ENCODE measurements around the gene RNF213.

DNA sequence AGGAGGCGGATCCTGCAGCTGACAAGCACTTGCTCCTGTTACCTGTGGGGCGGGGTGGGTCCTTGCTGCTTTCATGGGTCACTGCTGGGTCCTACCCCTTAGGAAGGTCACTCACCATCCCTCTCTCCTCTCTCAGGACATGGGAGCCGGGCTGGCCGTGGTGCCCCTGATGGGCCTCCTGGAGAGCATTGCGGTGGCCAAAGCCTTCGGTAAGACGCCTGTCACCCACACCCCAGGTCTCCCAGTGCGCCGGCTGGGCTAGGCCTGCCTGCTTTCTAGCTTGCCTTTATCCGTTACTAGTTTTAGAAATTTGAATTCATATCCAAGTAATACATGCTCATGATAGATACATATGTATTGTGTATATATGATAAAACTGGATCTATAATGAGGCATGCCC lies 23.3 kb upstream of the RNF213 start:
- TF ChIP-seq RAD21 (IDR thresholded peaks at IDR 0.05; ENCODE audit: low read length) (no peak), FOXJ3 (CRISPR knock-in tag; IDR thresholded peaks at IDR 0.05) (no peak), FOXM1 (IDR thresholded peaks at IDR 0.05; ENCODE audit: low read depth) (no peak), SIN3A (IDR thresholded peaks at IDR 0.05; ENCODE audit: borderline replicate concordance, low read depth, low read length) (no peak), ELF1 (IDR thresholded peaks at IDR 0.05) (no peak), NFIC (IDR thresholded peaks at IDR 0.05; ENCODE audit: borderline replicate concordance) (no peak), EP300 (IDR thresholded peaks at IDR 0.05; ENCODE audit: borderline replicate concordance in 1 of 2, low read depth in 1 of 2, low read length in 1 of 2) (no peak), MAX (IDR thresholded peaks at IDR 0.05; ENCODE audit: low read depth) (no peak), TEAD4 (IDR thresholded peaks at IDR 0.05; ENCODE audit: borderline replicate concordance, insufficient read depth) (no peak), SMC3 (IDR thresholded peaks at IDR 0.05; ENCODE audit: low read depth, low read length) (no peak)
- TF ChIP-seq, protein P1, sequence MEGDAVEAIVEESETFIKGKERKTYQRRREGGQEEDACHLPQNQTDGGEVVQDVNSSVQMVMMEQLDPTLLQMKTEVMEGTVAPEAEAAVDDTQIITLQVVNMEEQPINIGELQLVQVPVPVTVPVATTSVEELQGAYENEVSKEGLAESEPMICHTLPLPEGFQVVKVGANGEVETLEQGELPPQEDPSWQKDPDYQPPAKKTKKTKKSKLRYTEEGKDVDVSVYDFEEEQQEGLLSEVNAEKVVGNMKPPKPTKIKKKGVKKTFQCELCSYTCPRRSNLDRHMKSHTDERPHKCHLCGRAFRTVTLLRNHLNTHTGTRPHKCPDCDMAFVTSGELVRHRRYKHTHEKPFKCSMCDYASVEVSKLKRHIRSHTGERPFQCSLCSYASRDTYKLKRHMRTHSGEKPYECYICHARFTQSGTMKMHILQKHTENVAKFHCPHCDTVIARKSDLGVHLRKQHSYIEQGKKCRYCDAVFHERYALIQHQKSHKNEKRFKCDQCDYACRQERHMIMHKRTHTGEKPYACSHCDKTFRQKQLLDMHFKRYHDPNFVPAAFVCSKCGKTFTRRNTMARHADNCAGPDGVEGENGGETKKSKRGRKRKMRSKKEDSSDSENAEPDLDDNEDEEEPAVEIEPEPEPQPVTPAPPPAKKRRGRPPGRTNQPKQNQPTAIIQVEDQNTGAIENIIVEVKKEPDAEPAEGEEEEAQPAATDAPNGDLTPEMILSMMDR (IDR thresholded peaks at IDR 0.05): no peak
- TF ChIP-seq, protein P2, sequence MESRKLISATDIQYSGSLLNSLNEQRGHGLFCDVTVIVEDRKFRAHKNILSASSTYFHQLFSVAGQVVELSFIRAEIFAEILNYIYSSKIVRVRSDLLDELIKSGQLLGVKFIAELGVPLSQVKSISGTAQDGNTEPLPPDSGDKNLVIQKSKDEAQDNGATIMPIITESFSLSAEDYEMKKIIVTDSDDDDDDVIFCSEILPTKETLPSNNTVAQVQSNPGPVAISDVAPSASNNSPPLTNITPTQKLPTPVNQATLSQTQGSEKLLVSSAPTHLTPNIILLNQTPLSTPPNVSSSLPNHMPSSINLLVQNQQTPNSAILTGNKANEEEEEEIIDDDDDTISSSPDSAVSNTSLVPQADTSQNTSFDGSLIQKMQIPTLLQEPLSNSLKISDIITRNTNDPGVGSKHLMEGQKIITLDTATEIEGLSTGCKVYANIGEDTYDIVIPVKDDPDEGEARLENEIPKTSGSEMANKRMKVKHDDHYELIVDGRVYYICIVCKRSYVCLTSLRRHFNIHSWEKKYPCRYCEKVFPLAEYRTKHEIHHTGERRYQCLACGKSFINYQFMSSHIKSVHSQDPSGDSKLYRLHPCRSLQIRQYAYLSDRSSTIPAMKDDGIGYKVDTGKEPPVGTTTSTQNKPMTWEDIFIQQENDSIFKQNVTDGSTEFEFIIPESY (IDR thresholded peaks at IDR 0.05; ENCODE audit: borderline replicate concordance, low read depth): no peak

All from SK-N-SH (cell line).